ENCODE measurements around the gene XCL1. TPM values are rescaled to one million over a fixed set of nuclear protein-coding genes. Genes with fewer than 3 reads are reported as not detected.
"Not testable (repeated sequence)": the region's sequence is repeated elsewhere in the genome, so short reads cannot be mapped to it uniquely, and the experiment has no call there.

Gene XCL1, protein sequence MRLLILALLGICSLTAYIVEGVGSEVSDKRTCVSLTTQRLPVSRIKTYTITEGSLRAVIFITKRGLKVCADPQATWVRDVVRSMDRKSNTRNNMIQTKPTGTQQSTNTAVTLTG
- total RNA-seq, result not detected in 2 replicates

DNA sequence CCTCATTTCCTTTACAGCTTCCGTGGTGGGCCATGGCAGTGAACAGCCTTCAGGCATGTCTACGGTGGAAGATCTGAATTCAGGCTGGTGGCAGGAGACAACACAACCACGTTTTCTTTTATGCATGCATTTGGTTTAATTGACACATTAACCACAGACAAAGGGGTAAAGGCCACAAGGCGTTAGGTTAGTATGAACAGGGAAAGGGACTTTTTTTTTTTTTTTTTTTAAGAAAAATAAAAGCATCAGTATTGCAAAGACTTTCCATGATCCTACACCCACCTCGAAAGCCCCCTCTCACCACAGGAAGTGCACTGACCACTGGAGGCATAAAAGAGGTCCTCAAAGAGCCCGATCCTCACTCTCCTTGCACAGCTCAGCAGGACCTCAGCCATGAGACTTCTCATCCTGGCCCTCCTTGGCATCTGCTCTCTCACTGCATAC, at the start of gene XCL1:
TSS of gene XCL1 (plus strand) at position 361 of the 444 bp plus-strand sequence. CDS start at position 394, 33 bp downstream.
- DNase-seq; H3K36me3 Mint-ChIP-seq (ENCODE audit: low read depth); CTCF ChIA-PET; intact Hi-C loops (cut with micrococcal nuclease); POLR2A ChIA-PET; H3K4me1 Mint-ChIP-seq; H3K4me3 Mint-ChIP-seq; H3K27me3 Mint-ChIP-seq; H3K9me3 Mint-ChIP-seq; ATAC-seq (ENCODE audit: low read depth); H3K27ac Mint-ChIP-seq: not testable (repeated sequence)

DNA sequence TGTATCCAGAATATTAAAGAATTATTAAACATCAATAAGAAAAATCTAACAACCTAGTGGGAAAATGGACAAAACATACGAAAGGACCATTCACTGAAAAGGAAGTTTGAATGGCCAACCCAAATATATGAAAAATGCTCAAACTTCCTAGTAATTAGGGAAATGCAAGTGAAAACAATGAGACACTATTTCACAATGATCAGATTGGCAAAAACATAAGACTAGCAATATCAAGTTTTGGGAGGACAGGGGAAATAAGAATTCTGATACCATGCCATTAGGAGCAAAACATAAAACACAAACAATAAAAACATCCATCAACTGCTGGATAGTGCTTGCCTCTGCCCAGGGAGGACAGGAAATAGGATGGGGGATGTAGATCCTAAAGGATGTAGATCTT, 46.9 kb upstream of the XCL1 start:
- ATAC-seq (ENCODE audit: low read depth) (no peak), DNase-seq (no peak)
- H3K27ac Mint-ChIP-seq, result no peak overlapping the region
- H3K4me1 Mint-ChIP-seq, result no peaks in the 10 kb centered on the region
- POLR2A ChIA-PET, result no interaction called here
- no peaks in the 10 kb centered on the region for H3K9me3 Mint-ChIP-seq
- TF ChIP-seq, protein P1, sequence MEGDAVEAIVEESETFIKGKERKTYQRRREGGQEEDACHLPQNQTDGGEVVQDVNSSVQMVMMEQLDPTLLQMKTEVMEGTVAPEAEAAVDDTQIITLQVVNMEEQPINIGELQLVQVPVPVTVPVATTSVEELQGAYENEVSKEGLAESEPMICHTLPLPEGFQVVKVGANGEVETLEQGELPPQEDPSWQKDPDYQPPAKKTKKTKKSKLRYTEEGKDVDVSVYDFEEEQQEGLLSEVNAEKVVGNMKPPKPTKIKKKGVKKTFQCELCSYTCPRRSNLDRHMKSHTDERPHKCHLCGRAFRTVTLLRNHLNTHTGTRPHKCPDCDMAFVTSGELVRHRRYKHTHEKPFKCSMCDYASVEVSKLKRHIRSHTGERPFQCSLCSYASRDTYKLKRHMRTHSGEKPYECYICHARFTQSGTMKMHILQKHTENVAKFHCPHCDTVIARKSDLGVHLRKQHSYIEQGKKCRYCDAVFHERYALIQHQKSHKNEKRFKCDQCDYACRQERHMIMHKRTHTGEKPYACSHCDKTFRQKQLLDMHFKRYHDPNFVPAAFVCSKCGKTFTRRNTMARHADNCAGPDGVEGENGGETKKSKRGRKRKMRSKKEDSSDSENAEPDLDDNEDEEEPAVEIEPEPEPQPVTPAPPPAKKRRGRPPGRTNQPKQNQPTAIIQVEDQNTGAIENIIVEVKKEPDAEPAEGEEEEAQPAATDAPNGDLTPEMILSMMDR (IDR thresholded peaks at IDR 0.05), result no peak
- H3K27me3 Mint-ChIP-seq, result no peaks in the 10 kb centered on the region
- no peaks in the 10 kb centered on the region for H3K36me3 Mint-ChIP-seq (ENCODE audit: low read depth)
- intact Hi-C loops (cut with micrococcal nuclease), result no loop called here
- CTCF ChIA-PET, result no interaction called here
- H3K4me3 Mint-ChIP-seq, result no peak overlapping the region

DNA sequence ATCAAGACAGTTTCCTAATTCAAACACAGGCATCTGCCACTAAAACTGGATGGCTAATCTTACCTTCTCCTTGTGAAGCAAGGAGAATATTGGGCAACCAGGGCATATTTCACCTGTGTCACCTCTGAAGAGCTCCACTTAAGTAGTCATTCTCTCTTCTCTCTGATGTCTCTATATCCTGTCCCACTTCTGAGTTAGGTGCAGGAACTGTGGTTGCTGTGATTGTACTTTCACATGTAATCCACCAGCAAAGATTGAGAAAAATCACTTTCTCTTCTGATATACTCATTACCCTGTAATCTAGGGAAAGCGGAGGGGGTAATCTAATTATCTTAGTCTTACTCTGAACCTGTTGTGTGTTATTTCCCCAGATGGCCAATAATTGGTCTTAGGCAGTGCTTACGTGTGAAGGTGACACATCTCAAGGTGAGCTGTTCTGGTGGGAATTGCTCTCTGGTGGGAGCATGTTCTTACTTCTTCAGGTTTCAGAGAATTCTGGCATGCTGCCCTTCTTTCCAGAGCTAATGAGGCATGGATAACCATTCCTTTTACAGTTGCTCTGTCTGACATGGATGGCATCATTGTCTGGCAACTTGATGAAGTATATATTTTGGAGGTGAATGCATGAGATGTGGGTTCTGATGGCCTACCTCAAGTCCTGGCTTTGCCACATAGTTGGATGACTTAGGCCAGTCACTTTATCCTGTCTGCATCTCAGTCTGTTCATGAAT, 44.6 kb upstream of the XCL1 start:
- DNase-seq (no peak), ATAC-seq (ENCODE audit: low read depth) (no peak)
- Mint-ChIP-seq H3K36me3 (ENCODE audit: low read depth) (no peaks in the 10 kb centered on the region), H3K27me3 (no peaks in the 10 kb centered on the region), H3K9me3 (no peaks in the 10 kb centered on the region), H3K4me1 (peaks cover 12% of the 10 kb centered on the region), H3K4me3 (no peak overlapping the region), H3K27ac (no peak overlapping the region)
- intact Hi-C loops (cut with micrococcal nuclease), result no loop called here
- ChIA-PET POLR2A (no interaction called here), CTCF (no interaction called here)
- TF ChIP-seq, protein P1 (IDR thresholded peaks at IDR 0.05), result no peak

DNA sequence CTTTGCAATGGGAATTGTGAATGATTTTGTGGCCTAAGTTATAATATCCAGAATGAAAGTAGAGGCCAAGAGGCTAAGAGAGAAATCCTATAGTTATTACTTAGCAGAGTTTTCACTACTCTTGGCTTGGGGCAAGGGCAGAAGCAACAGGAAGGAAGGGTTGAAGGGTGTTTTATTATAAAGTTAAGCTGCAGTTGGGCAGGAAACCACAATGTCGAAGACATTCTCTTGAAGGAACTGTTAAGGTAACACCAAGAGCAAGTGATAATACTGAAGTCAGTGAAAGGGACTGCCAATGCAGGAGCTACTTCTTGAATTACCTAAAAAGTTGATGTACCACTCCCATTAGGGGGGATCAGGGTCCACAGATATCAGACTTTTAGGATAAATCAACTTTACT, 40.9 kb upstream of the XCL1 start:
- Mint-ChIP-seq H3K27ac (no peak overlapping the region), H3K36me3 (ENCODE audit: low read depth) (no peaks in the 10 kb centered on the region), H3K4me3 (no peak overlapping the region), H3K4me1 (peaks cover 12% of the 10 kb centered on the region), H3K9me3 (no peaks in the 10 kb centered on the region), H3K27me3 (no peaks in the 10 kb centered on the region)
- intact Hi-C loops (cut with micrococcal nuclease), result no loop called here
- ChIA-PET POLR2A (no interaction called here), CTCF (no interaction called here)
- DNase-seq (no peak), ATAC-seq (ENCODE audit: low read depth) (no peak)
- TF ChIP-seq, protein P1 (IDR thresholded peaks at IDR 0.05), result no peak

DNA sequence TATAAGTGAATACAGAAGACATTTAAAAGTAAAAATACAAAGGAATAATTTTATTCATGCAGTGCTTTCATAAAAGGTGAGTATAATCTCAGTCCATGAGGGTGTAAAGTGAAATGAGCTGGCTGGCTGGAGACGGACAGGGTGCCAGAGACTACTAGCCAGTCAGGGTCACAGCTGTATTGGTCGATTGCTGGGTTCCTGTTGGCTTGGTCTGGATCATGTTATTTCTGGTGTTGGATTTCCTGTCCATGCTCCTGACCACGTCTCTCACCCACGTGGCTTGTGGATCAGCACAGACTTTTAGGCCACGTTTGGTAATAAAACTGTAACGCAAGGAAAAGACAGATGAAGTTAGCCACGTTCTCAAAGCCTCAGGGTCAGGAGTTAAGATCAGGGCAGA, 35.6 kb upstream of the XCL1 start:
- H3K27me3 Mint-ChIP-seq; H3K9me3 Mint-ChIP-seq; H3K4me3 Mint-ChIP-seq; H3K27ac Mint-ChIP-seq; POLR2A ChIA-PET; DNase-seq; H3K4me1 Mint-ChIP-seq; H3K36me3 Mint-ChIP-seq (ENCODE audit: low read depth); CTCF ChIA-PET; ATAC-seq (ENCODE audit: low read depth); intact Hi-C loops (cut with micrococcal nuclease): not testable (repeated sequence)

DNA sequence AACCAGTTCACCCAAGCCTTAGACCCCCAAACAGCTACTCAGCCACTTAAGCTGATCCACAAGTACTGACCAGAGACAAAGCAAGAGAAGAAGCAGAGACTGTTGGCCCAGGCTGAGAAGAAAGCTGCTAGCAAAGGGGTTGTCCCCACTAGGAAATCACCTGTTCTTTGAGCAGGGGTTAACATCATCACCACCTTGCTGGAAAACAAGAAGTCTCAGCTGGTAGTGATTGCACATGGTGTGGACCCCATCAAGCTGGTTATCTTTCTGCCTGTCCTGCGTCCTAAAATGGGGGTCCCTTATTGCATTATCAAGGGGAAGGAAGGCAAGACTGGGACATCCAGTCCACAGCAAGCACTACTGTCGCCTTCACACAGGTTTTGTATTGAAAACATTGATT, 33.4 kb upstream of the XCL1 start:
- CTCF ChIA-PET; H3K9me3 Mint-ChIP-seq; H3K27me3 Mint-ChIP-seq; ATAC-seq (ENCODE audit: low read depth); H3K27ac Mint-ChIP-seq; H3K4me3 Mint-ChIP-seq; H3K4me1 Mint-ChIP-seq; POLR2A ChIA-PET; H3K36me3 Mint-ChIP-seq (ENCODE audit: low read depth); intact Hi-C loops (cut with micrococcal nuclease); DNase-seq: not testable (repeated sequence)

DNA sequence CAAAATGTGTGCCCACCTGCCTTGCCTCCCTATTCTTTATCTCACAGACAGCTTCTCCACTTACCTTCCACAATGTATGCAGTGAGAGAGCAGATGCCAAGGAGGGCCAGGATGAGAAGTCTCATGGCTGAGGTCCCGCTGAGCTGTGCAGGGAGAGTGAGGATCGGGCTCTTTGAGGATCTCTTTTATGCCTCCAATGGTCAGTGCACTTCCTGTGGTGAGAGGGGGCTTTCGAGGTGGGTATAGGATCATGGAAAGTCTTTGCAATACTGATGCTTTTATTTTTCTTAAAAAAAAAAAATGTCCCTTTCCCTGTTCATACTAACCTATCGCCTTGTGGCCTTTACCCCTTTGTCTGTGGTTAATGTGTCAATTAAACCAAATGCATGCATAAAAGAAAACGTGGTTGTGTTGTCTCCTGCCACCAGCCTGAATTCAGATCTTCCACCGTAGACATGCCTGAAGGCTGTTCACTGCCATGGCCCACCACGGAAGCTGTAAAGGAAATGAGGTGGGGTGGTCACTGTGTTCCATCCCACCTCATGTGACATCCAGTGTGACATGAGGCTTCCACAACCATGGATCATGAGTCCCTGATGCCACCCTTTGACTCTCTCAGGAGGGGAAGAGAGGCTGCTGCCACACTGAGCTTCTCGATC, 32.4 kb upstream of the XCL1 start, which contains the start of gene XCL2:
TSS of gene XCL2 (minus strand) at position 158 of the 659 bp plus-strand sequence. CDS start at position 125, 33 bp downstream.
- H3K27ac Mint-ChIP-seq; H3K9me3 Mint-ChIP-seq; H3K4me1 Mint-ChIP-seq; DNase-seq; H3K27me3 Mint-ChIP-seq; POLR2A ChIA-PET; CTCF ChIA-PET; intact Hi-C loops (cut with micrococcal nuclease); H3K36me3 Mint-ChIP-seq (ENCODE audit: low read depth); H3K4me3 Mint-ChIP-seq; ATAC-seq (ENCODE audit: low read depth): not testable (repeated sequence)

DNA sequence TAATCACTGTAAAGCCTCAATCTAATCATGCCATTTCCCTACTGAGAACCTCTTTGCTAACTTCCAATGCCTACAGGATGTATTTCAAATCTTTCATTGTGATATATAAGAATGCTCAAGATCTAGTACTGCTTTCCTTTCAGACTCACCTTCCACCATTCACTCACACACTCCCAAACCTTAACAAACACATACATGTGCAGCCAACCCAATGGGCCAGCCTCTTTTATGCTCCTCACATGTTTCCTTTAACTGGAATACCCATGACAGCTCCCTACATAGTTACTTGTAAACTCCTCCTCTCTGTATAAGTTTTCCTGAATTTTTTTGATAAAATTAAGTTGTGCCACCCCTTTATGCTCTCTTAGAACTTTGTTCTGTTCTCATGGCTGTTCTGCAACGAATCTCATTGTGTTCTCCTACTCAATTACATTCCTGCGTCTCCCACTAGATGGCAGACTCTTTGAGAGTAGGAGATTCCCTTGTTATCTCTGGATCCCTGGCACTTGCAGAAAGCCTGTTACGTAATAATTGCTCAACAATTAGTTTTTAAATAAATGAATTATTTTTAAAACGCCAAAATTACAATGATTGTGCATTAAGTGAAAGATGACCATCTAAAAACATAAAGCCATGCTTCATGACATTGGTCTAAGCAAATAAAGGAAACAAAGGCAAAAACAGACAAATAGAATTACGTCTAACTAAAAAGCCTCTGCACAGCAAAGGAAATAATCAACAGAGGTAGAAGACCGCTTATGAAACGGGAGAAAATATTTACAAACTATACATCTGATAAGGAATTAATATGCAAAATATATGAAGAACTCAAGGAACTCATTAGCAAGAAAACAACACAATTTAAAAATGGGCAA, 30.5 kb upstream of the XCL1 start:
- DNase-seq; H3K4me3 Mint-ChIP-seq; intact Hi-C loops (cut with micrococcal nuclease); H3K27me3 Mint-ChIP-seq; ATAC-seq (ENCODE audit: low read depth); H3K9me3 Mint-ChIP-seq; H3K4me1 Mint-ChIP-seq; H3K36me3 Mint-ChIP-seq (ENCODE audit: low read depth); H3K27ac Mint-ChIP-seq; POLR2A ChIA-PET; CTCF ChIA-PET: not testable (repeated sequence)

DNA sequence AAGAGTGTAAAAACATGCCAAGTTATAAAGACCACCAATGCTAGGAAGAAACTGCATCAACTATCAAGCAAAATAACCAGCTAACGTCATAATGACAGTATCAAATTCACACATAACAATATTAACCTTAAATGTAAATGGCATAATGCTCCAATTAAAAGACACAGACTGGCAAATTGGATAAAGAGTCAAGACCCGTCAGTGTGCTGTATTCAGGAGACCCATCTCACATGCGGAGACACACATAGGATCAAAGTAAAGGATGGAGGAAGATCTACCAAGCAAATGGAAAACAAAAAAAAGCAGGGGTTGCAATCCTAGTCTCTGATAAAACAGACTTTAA, 29.9 kb upstream of the XCL1 start:
- ATAC-seq (ENCODE audit: low read depth); H3K27me3 Mint-ChIP-seq; H3K27ac Mint-ChIP-seq; H3K4me1 Mint-ChIP-seq; H3K36me3 Mint-ChIP-seq (ENCODE audit: low read depth); H3K9me3 Mint-ChIP-seq; intact Hi-C loops (cut with micrococcal nuclease); POLR2A ChIA-PET; CTCF ChIA-PET; DNase-seq; H3K4me3 Mint-ChIP-seq: not testable (repeated sequence)

All from activated B cell treated with CpG ODN at 0.5 μM for 24 hours (primary cell).